GM10847 (cell line): ENCODE measurements around the gene SPATA33.

Source experiments
- POLR2A ChIP-seq: IDR thresholded peaks from 2 replicates; pipeline ENCODE4 v1.6.1; 2011; ENCODE audit not compliant: insufficient read length; ENCODE audit errors: extremely low read depth

The SPATA33 gene

GRCh38 chr16:89672177-89672941, 14.7 kb downstream of the SPATA33 start:
- no peak for TF ChIP-seq POLR2A

- no peak for TF ChIP-seq POLR2A
Measured at GRCh38 chr16:89678258-89678657, 20.6 kb downstream of the SPATA33 start.

GRCh38 chr16:89685916-89686315, 28.3 kb downstream of the SPATA33 start:
- no peak for TF ChIP-seq POLR2A

GRCh38 chr16:89686520-89687091, 29.0 kb downstream of the SPATA33 start, which contains the start of gene CDK10:
Gene CDK10 (plus strand): TSS chr16:89686689. CDS start chr16:89686711, 22 bp downstream.
- peak; percentile 91 for TF ChIP-seq POLR2A

- no peak for TF ChIP-seq POLR2A
Measured at GRCh38 chr16:89687092-89687940, 29.7 kb downstream of the SPATA33 start.

- no peak for TF ChIP-seq POLR2A
Measured at GRCh38 chr16:89688395-89688794, 30.8 kb downstream of the SPATA33 start.

GRCh38 chr16:89689142-89689541, 31.5 kb downstream of the SPATA33 start:
- no peak for TF ChIP-seq POLR2A

GRCh38 chr16:89690392-89690901, 32.8 kb downstream of the SPATA33 start:
- no peak for TF ChIP-seq POLR2A

GRCh38 chr16:89691231-89691985, 33.8 kb downstream of the SPATA33 start:
- no peak for TF ChIP-seq POLR2A

GRCh38 chr16:89691986-89692569, 34.4 kb downstream of the SPATA33 start:
- no peak for TF ChIP-seq POLR2A

GRCh38 chr16:89693289-89693731, 35.7 kb downstream of the SPATA33 start:
- TF ChIP-seq POLR2A: no peak

- TF ChIP-seq POLR2A: no peak
Measured at GRCh38 chr16:89693931-89694783, 36.5 kb downstream of the SPATA33 start.

GRCh38 chr16:89695086-89695874, 37.6 kb downstream of the SPATA33 start:
- TF ChIP-seq POLR2A: no peak
